ENCODE measurements around the gene EIF3K.
A peak's percentile ranks its signal among the peaks of the same experiment; 100 is the strongest.

The EIF3K gene

DNA sequence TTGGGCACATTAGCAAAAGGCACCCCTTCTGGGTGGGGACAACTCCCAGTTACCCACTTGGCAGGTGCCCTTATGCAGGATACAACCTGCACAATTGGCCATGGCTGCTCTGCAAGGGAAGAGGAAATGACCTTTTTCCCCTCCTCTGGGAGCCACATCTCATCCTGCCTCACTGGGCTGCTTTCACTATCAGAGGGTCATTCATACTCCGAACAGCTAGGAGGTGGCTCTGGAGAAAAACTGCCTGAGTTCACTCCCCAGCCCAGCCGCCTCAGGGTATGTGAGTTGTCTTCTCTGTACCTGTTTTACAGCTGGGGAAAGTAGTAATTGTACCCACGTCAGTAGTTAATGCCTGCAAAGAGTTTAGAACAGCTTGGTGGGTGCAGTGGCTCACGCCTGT is 21.4 kb downstream of the EIF3K start:
- Histone ChIP-seq H3K27me3 (ENCODE audit: insufficient read depth, low read length) (no peaks in the 10 kb centered on the region), H3K27ac (ENCODE audit: low read depth, low read length) (no peak overlapping the region), H4K12ac (ENCODE audit: low read depth, low read length) (no peak overlapping the region), H3K36me3 (ENCODE audit: control insufficient read depth in 1 of 2, insufficient read depth in 2 of 2, low read length in 2 of 2) (peaks cover 4% of the 10 kb centered on the region in 2 experiments), H3K18ac (ENCODE audit: low read length) (no peak overlapping the region), H3K4me1 (ENCODE audit: control insufficient read depth in 1 of 2, insufficient read depth in 2 of 2, low read length in 2 of 2) (peaks cover 35 to 46% of the 10 kb centered on the region in 2 experiments), H3K4me2 (ENCODE audit: low read length) (no peak overlapping the region), H3K14ac (ENCODE audit: low read length) (no peak overlapping the region), H2BK120ac (ENCODE audit: insufficient read depth, low read length, poor library complexity) (no peak overlapping the region), H2BK5ac (ENCODE audit: low read depth, low read length, poor library complexity) (no peak overlapping the region), H4K8ac (ENCODE audit: low read depth, low read length) (no peak overlapping the region), H3K9me3 (ENCODE audit: insufficient read depth, low read depth, low read length) (peaks cover 1% of the 10 kb centered on the region), H3K79me1 (ENCODE audit: low read length) (peaks cover 21% of the 10 kb centered on the region), H3K4ac (ENCODE audit: low read depth, low read length) (no peak overlapping the region), H3K79me2 (ENCODE audit: control insufficient read depth, insufficient read depth, low read length, poor library complexity) (no peaks in the 10 kb centered on the region), H2AFZ (ENCODE audit: insufficient read depth, low read length, poor library complexity) (no peak overlapping the region), H3K9ac (ENCODE audit: low read length) (no peak overlapping the region), H3K4me3 (ENCODE audit: low read depth, low read length) (no peak overlapping the region), H3K23ac (ENCODE audit: low read length) (no peak overlapping the region), H2BK12ac (ENCODE audit: low read length) (no peak overlapping the region), H4K91ac (ENCODE audit: low read depth, low read length) (no peak overlapping the region), H2AK5ac (ENCODE audit: low read length) (no peak overlapping the region)
- WGBS (ENCODE audit: extremely low coverage, insufficient coverage, insufficient read length), result no CpG with 5 or more reads among the region's 4 CpGs
- DNase-seq, result peak; percentile 93

DNA sequence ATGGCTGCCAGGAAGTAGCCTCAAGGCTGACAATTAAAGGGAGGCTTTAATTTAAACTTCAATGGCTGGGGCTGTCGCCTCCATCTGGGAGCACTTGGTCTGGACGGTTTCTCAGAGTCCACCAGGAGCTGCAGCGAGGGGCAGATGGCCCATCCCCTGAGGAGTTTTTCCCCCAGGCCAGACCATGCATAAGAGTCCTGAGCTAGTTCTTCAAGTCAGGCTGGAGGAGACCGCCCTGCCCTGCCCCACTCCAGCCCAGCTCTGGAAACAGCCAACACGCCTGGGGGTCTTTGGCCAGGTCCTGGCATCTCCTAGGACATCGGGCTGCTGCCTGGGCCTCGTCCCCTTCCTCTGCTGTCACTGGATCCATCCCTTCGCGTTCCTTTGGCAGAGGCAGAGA is 23.2 kb downstream of the EIF3K start:
- Histone ChIP-seq H2BK12ac (ENCODE audit: low read length) (peak overlapping the region; percentile 54), H4K91ac (ENCODE audit: low read depth, low read length) (peak overlapping the region; percentile 58), H3K4me3 (ENCODE audit: low read depth, low read length) (no peak overlapping the region), H2BK5ac (ENCODE audit: low read depth, low read length, poor library complexity) (no peak overlapping the region), H3K79me2 (ENCODE audit: control insufficient read depth, insufficient read depth, low read length, poor library complexity) (no peaks in the 10 kb centered on the region), H4K12ac (ENCODE audit: low read depth, low read length) (no peak overlapping the region), H3K23ac (ENCODE audit: low read length) (no peak overlapping the region), H3K4me1 (ENCODE audit: control insufficient read depth in 1 of 2, insufficient read depth in 2 of 2, low read length in 2 of 2) (peaks cover 25 to 33% of the 10 kb centered on the region in 2 experiments), H3K27me3 (ENCODE audit: insufficient read depth, low read length) (no peaks in the 10 kb centered on the region), H4K8ac (ENCODE audit: low read depth, low read length) (no peak overlapping the region), H3K9ac (ENCODE audit: low read length) (no peak overlapping the region), H3K4me2 (ENCODE audit: low read length) (no peak overlapping the region), H2BK120ac (ENCODE audit: insufficient read depth, low read length, poor library complexity) (peak overlapping the region; percentile 45), H3K9me3 (ENCODE audit: insufficient read depth, low read depth, low read length) (peaks cover 1% of the 10 kb centered on the region), H3K36me3 (ENCODE audit: control insufficient read depth in 1 of 2, insufficient read depth in 2 of 2, low read length in 2 of 2) (no peaks in the 10 kb centered on the region), H3K14ac (ENCODE audit: low read length) (peak overlapping the region; percentile 11), H3K27ac (ENCODE audit: low read depth, low read length) (peak overlapping the region; percentile 19), H2AK5ac (ENCODE audit: low read length) (no peak overlapping the region), H3K4ac (ENCODE audit: low read depth, low read length) (no peak overlapping the region), H3K79me1 (ENCODE audit: low read length) (peaks cover 19% of the 10 kb centered on the region), H2AFZ (ENCODE audit: insufficient read depth, low read length, poor library complexity) (no peak overlapping the region), H3K18ac (ENCODE audit: low read length) (no peak overlapping the region)
- WGBS (ENCODE audit: extremely low coverage, insufficient coverage, insufficient read length), result no CpG with 5 or more reads among the region's 9 CpGs
- no peak for DNase-seq

DNA sequence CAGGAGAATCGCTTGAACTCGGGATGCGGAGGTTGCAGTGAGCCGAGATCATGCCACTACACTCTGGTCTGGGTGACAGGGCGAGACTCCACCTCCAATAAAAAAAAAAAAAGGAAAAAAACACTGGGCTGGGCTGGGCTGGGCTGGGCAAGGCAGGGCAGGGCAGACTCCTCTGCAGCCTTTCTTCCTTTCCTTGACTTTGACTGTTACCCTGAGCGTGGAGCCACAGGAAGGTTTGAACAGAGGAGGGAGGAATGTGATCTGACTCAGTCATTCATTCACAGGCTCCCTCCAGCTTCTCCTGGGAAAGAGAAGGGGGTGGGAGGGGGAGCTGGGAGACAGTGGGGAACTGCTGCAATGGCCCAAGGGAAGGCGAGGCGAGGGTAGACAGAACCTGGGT is 25.7 kb downstream of the EIF3K start:
- peaks cover 12 to 19% of the 10 kb centered on the region in 2 experiments for H3K4me1 ChIP-seq (ENCODE audit: control insufficient read depth in 1 of 2, insufficient read depth in 2 of 2, low read length in 2 of 2)
- H3K4me3 ChIP-seq (ENCODE audit: low read depth, low read length), result no peak overlapping the region
- H3K18ac ChIP-seq (ENCODE audit: low read length), result no peak overlapping the region
- H3K79me1 ChIP-seq (ENCODE audit: low read length), result peaks cover 26% of the 10 kb centered on the region
- H3K36me3 ChIP-seq (ENCODE audit: control insufficient read depth in 1 of 2, insufficient read depth in 2 of 2, low read length in 2 of 2), result no peaks in the 10 kb centered on the region
- H3K9ac ChIP-seq (ENCODE audit: low read length), result no peak overlapping the region
- DNase-seq, result no peak
- no peak overlapping the region for H2BK12ac ChIP-seq (ENCODE audit: low read length)
- no peak overlapping the region for H4K12ac ChIP-seq (ENCODE audit: low read depth, low read length)
- peaks cover 22% of the 10 kb centered on the region for H3K79me2 ChIP-seq (ENCODE audit: control insufficient read depth, insufficient read depth, low read length, poor library complexity)
- no peak overlapping the region for H2BK120ac ChIP-seq (ENCODE audit: insufficient read depth, low read length, poor library complexity)
- H3K27me3 ChIP-seq (ENCODE audit: insufficient read depth, low read length), result no peaks in the 10 kb centered on the region
- H3K4ac ChIP-seq (ENCODE audit: low read depth, low read length), result no peak overlapping the region
- no peak overlapping the region for H2AFZ ChIP-seq (ENCODE audit: insufficient read depth, low read length, poor library complexity)
- H2BK5ac ChIP-seq (ENCODE audit: low read depth, low read length, poor library complexity), result no peak overlapping the region
- WGBS (ENCODE audit: extremely low coverage, insufficient coverage, insufficient read length), result no CpG with 5 or more reads among the region's 8 CpGs
- H3K4me2 ChIP-seq (ENCODE audit: low read length), result no peak overlapping the region
- H4K8ac ChIP-seq (ENCODE audit: low read depth, low read length), result no peak overlapping the region
- no peak overlapping the region for H2AK5ac ChIP-seq (ENCODE audit: low read length)
- no peak overlapping the region for H3K23ac ChIP-seq (ENCODE audit: low read length)
- no peak overlapping the region for H3K14ac ChIP-seq (ENCODE audit: low read length)
- H3K27ac ChIP-seq (ENCODE audit: low read depth, low read length), result no peak overlapping the region
- peaks cover 1% of the 10 kb centered on the region for H3K9me3 ChIP-seq (ENCODE audit: insufficient read depth, low read depth, low read length)
- no peak overlapping the region for H4K91ac ChIP-seq (ENCODE audit: low read depth, low read length)

GRCh38 chr19:38647368-38647965 is 28.5 kb downstream of the EIF3K start, which contains the start of gene ACTN4:
ACTN4 (plus strand) TSS chr19:38647649; CDS start chr19:38647746, 97 bp downstream.
- Histone ChIP-seq H2AK5ac (ENCODE audit: low read length) (peak within 1 kb of the TSS; percentile 98), H3K4me3 (ENCODE audit: low read depth, low read length) (peak within 1 kb of the TSS; percentile 100), H3K36me3 (ENCODE audit: control insufficient read depth in 1 of 2, insufficient read depth in 2 of 2, low read length in 2 of 2) (no peaks in the 10 kb centered on the region), H3K9ac (ENCODE audit: low read length) (peak within 1 kb of the TSS; percentile 100), H3K79me1 (ENCODE audit: low read length) (peaks cover 35% of the 10 kb centered on the region), H4K91ac (ENCODE audit: low read depth, low read length) (peak within 1 kb of the TSS; percentile 89), H3K27me3 (ENCODE audit: insufficient read depth, low read length) (no peaks in the 10 kb centered on the region), H3K4me1 (ENCODE audit: control insufficient read depth in 1 of 2, insufficient read depth in 2 of 2, low read length in 2 of 2) (peaks cover 16 to 22% of the 10 kb centered on the region in 2 experiments), H4K8ac (ENCODE audit: low read depth, low read length) (peak within 1 kb of the TSS; percentile 69), H2BK5ac (ENCODE audit: low read depth, low read length, poor library complexity) (peak within 1 kb of the TSS; percentile 92), H2BK12ac (ENCODE audit: low read length) (peak within 1 kb of the TSS; percentile 42), H3K14ac (ENCODE audit: low read length) (peak within 1 kb of the TSS; percentile 96), H2AFZ (ENCODE audit: insufficient read depth, low read length, poor library complexity) (peak within 1 kb of the TSS; percentile 48), H3K4me2 (ENCODE audit: low read length) (peak within 1 kb of the TSS; percentile 84), H4K12ac (ENCODE audit: low read depth, low read length) (peak within 1 kb of the TSS; percentile 12), H3K9me3 (ENCODE audit: insufficient read depth, low read depth, low read length) (peaks cover 1% of the 10 kb centered on the region), H3K4ac (ENCODE audit: low read depth, low read length) (peak within 1 kb of the TSS; percentile 100), H2BK120ac (ENCODE audit: insufficient read depth, low read length, poor library complexity) (peak within 1 kb of the TSS; percentile 79), H3K79me2 (ENCODE audit: control insufficient read depth, insufficient read depth, low read length, poor library complexity) (peaks cover 43% of the 10 kb centered on the region), H3K18ac (ENCODE audit: low read length) (peak within 1 kb of the TSS; percentile 92), H3K23ac (ENCODE audit: low read length) (no peak within 1 kb of the TSS), H3K27ac (ENCODE audit: low read depth, low read length) (peak within 1 kb of the TSS; percentile 79)
- no CpG with 5 or more reads among the region's 77 CpGs for whole genome bisulfite sequencing (ENCODE audit: extremely low coverage, insufficient coverage, insufficient read length)
- peak; percentile 96 to 100 for DNase-seq

Measured in trophoblast cell (in vitro differentiated cells and primary cell).